ENCODE results near the gene ZBTB12.

The ZBTB12 gene

DNA sequence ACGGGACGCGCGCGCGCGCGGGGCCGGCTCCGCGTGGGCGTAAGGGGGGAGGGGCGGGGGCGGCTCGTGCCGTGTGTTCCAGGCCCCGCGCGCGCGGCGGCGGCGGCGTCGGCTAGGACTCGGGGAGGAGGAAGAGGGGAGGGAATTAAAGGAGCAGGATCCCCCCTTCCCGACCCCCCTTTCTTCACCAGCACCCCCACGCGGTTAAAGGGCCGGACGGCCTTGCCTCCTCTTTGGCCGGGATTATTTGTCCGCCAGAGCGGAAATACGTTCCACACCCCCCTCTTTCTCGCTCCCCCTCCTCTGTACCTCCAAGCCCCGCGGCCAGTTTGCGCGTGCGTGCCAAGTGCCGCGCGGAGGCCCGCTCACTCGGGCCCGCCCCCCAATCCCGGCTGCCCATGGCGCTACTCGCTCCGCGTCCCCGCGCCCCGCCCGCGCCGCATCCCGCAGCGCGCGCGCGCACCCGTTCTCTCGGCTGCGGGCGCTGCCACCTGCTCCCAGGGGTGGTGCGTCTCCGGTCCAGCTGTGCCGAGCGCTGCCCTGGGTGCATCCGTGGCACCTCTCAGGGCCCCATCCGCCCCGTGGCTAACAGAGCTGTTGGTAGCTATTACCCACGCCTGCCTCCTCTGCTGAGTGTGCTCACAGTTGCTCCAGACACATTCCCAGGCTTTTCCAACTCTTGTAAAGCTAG, at the start of gene ZBTB12:
ZBTB12 (minus strand) TSS at position 134 of the 691 bp plus-strand sequence. CDS start 781 bp downstream, outside the sequence.
- DNase-seq (ENCODE audit: low read depth): peak; percentile 98
- H3K4me3 ChIP-seq (ENCODE audit: low read depth, low read length): peak within 1 kb of the TSS; percentile 68
- TF ChIP-seq, protein P1, sequence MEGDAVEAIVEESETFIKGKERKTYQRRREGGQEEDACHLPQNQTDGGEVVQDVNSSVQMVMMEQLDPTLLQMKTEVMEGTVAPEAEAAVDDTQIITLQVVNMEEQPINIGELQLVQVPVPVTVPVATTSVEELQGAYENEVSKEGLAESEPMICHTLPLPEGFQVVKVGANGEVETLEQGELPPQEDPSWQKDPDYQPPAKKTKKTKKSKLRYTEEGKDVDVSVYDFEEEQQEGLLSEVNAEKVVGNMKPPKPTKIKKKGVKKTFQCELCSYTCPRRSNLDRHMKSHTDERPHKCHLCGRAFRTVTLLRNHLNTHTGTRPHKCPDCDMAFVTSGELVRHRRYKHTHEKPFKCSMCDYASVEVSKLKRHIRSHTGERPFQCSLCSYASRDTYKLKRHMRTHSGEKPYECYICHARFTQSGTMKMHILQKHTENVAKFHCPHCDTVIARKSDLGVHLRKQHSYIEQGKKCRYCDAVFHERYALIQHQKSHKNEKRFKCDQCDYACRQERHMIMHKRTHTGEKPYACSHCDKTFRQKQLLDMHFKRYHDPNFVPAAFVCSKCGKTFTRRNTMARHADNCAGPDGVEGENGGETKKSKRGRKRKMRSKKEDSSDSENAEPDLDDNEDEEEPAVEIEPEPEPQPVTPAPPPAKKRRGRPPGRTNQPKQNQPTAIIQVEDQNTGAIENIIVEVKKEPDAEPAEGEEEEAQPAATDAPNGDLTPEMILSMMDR (conservative IDR thresholded peaks at IDR 0.05; ENCODE audit: low read depth, low read length): no peak

DNA sequence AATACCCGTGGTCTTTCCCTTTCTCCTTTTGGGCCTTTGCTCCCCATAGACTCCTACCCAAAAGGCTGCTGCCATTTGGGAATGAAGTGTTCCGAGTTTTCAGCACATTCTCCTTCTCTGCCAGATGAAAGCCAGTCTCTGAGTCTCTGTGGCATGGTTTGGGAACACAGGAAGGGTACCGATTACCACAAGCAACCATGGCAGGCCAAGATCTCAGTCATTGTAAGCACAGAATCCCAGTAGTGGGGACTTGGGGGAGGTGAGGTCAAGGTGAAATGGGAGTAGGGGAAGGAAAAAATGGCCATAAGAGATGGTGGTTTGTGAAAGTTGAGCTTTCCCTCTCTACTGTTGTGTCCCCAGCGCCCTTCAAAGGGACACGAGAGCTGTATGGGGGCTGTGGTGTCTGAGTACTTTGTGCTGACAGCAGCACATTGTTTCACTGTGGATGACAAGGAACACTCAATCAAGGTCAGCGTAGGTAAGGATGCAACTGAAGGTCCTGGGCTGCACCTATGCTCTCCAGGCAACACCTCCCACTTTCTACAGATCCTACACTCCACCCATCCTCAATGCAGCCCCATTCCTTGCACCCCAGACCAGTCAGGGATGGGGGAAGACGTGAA, 48.2 kb upstream of the ZBTB12 start:
- no peak overlapping the region for H3K4me3 ChIP-seq (ENCODE audit: low read depth, low read length)
- DNase-seq (ENCODE audit: low read depth): no peak

DNA sequence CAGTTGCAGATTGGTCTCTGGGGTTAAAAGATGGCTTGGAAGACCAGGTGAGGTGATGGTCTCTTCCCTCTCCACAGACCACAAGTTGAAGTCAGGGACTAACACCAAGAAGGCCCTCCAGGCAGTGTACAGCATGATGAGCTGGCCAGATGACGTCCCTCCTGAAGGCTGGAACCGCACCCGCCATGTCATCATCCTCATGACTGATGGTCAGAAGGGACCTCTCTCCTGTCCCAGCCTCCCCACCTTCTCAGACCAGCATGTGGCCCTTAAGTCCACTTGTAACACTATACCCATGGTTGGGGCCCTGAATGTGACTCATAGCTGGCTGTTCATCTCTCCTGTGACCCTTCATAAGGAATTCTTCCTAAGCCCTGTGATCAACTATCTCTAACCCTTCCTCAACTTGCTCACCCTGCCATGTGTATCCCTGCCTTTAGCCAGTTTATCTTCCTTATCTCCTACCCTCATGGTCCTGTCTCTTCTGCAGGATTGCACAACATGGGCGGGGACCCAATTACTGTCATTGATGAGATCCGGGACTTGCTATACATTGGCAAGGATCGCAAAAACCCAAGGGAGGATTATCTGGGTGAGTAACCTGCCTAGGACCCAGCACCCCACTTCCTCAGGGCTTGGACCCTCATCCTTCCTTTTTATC, 47.0 kb upstream of the ZBTB12 start:
- peak; percentile 46 for DNase-seq (ENCODE audit: low read depth)
- TF ChIP-seq, protein P1 (conservative IDR thresholded peaks at IDR 0.05; ENCODE audit: low read depth, low read length): no peak

More for the DNA sequence above, 48.2 kb upstream of the ZBTB12 start:
- TF ChIP-seq, protein P1 (conservative IDR thresholded peaks at IDR 0.05; ENCODE audit: low read depth, low read length): no peak

GRCh38 chr6:31948306-31948705, 46.4 kb upstream of the ZBTB12 start:
- TF ChIP-seq, protein P1 (conservative IDR thresholded peaks at IDR 0.05; ENCODE audit: low read depth, low read length): no peak
- no peak for DNase-seq (ENCODE audit: low read depth)
- no peak overlapping the region for H3K4me3 ChIP-seq (ENCODE audit: low read depth, low read length)

More for the DNA sequence above, 47.0 kb upstream of the ZBTB12 start:
- no peak overlapping the region for H3K4me3 ChIP-seq (ENCODE audit: low read depth, low read length)

DNA sequence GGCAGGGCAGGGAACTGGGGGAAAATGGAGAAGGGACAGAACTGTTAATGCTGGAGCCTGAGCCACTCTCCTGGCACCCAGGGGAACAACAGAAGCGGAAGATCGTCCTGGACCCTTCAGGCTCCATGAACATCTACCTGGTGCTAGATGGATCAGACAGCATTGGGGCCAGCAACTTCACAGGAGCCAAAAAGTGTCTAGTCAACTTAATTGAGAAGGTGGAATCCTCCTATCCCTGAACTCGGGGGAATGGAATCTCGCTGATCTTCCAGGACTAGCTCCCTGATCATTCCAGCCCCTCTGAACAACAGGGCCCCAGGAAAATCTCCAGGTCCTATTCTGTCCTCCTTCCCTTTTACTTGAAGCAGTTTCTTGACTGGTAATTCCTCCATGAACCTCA, 46.0 kb upstream of the ZBTB12 start:
- no peak for DNase-seq (ENCODE audit: low read depth)
- TF ChIP-seq, protein P1 (conservative IDR thresholded peaks at IDR 0.05; ENCODE audit: low read depth, low read length): no peak
- H3K4me3 ChIP-seq (ENCODE audit: low read depth, low read length): no peak overlapping the region

DNA sequence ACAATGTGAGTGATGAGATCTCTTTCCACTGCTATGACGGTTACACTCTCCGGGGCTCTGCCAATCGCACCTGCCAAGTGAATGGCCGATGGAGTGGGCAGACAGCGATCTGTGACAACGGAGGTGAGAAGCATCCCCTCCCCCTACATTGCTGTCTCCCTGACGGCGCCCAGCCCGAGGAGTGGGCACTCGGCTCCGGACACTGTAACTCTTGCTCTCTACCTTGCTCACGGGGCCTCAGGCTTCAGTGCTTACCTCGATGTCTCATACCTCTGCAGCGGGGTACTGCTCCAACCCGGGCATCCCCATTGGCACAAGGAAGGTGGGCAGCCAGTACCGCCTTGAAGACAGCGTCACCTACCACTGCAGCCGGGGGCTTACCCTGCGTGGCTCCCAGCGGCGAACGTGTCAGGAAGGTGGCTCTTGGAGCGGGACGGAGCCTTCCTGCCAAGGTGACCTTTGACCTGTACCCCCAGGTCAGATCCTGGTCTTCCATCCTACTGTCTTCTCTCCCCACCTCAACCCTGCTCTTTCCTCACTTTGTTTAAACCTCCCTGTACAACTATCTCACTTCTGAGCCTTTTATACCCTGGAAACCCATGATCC, 45.3 kb upstream of the ZBTB12 start:
- no peak for DNase-seq (ENCODE audit: low read depth)
- TF ChIP-seq, protein P1 (conservative IDR thresholded peaks at IDR 0.05; ENCODE audit: low read depth, low read length): no peak
- H3K4me3 ChIP-seq (ENCODE audit: low read depth, low read length): no peak overlapping the region
